ENCODE results near the gene GRIN1. TPM values are rescaled to one million over a fixed set of nuclear protein-coding genes. Genes with fewer than 3 reads are reported as not detected.
A peak's percentile ranks its signal among the peaks of the same experiment; 100 is the strongest.

Gene GRIN1
- total RNA-seq, 1 donor from 2014 or later, result not detected

DNA sequence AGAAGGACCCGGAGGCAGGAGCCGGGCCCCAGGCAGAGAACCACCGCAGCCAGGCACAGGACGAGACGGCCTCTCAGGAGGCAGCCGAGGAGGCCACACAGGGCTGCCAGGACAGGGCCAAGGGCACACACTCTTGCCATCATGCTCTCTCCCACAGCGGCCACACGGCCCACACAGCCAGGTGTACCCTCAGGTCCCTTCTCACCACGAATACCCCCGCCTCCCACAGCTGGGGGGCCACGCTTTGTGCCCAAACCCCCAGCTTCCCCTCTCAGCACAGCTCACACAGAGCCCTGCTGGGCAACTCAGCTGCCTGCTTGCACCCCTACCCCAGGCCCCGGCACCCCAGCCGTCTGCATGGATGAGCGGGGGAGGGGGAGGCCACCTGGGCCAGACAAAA is 54.8 kb downstream of the GRIN1 start:
- Mint-ChIP-seq H3K27ac (no peak overlapping the region), H3K36me3 (ENCODE audit: low read depth) (peaks cover 16% of the 10 kb centered on the region), H3K9me3 (no peaks in the 10 kb centered on the region), H3K4me1 (peaks cover 6% of the 10 kb centered on the region), H3K4me3 (no peak overlapping the region), H3K27me3 (no peaks in the 10 kb centered on the region)
- intact Hi-C loops (cut with micrococcal nuclease), result no loop called here
- no peak for DNase-seq

DNA sequence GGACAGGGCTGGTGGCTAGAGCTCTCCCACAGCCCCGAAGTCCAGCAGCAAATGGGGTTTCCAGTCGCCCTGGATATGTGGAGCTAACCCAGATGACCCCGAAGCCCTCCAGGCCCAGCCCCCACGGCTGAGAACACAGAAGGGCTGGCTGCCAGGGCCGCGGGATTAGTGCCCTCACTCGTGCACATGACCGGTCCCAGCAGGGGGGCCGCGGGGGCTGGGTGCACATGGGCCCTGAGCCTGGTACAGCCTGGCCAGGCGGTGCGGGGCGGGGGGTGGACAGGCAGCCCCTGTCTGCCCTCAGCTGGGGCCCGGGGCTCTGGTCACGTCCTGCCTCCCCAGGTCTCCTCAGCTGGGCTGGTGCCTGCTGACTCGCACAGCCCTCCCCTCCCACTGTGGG is 55.4 kb downstream of the GRIN1 start:
- Mint-ChIP-seq H3K9me3 (no peaks in the 10 kb centered on the region), H3K27ac (no peak overlapping the region), H3K4me3 (no peak overlapping the region), H3K36me3 (ENCODE audit: low read depth) (peaks cover 11% of the 10 kb centered on the region), H3K27me3 (no peaks in the 10 kb centered on the region), H3K4me1 (peaks cover 3% of the 10 kb centered on the region)
- no peak for DNase-seq
- intact Hi-C loops (cut with micrococcal nuclease), result no loop called here

DNA sequence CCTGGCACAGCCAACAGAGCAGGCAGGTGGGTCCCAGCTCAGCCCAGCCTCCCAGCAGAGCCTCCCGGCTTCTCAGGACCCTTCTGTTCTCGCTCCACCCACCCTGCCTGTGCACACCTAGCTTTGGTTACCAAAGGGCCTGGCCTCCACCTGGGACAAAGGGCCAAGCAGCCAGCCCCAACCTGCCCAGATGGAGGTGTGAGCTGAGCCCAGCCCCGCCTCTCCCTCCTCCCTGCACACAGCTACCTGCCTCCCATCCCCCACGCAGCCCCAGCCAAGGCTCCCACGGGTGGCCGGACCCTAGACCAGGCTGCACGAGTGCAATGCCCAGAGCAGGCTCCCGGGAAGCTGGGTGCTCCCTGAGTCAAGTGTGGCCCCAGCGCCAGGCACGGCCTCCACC is 56.0 kb downstream of the GRIN1 start:
- H3K27ac Mint-ChIP-seq, result no peak overlapping the region
- no peaks in the 10 kb centered on the region for H3K4me1 Mint-ChIP-seq
- H3K4me3 Mint-ChIP-seq, result no peak overlapping the region
- H3K36me3 Mint-ChIP-seq (ENCODE audit: low read depth), result peaks cover 8% of the 10 kb centered on the region
- no peak for DNase-seq
- no peaks in the 10 kb centered on the region for H3K9me3 Mint-ChIP-seq
- H3K27me3 Mint-ChIP-seq, result peaks cover 2% of the 10 kb centered on the region
- intact Hi-C loops (cut with micrococcal nuclease), result no loop called here

DNA sequence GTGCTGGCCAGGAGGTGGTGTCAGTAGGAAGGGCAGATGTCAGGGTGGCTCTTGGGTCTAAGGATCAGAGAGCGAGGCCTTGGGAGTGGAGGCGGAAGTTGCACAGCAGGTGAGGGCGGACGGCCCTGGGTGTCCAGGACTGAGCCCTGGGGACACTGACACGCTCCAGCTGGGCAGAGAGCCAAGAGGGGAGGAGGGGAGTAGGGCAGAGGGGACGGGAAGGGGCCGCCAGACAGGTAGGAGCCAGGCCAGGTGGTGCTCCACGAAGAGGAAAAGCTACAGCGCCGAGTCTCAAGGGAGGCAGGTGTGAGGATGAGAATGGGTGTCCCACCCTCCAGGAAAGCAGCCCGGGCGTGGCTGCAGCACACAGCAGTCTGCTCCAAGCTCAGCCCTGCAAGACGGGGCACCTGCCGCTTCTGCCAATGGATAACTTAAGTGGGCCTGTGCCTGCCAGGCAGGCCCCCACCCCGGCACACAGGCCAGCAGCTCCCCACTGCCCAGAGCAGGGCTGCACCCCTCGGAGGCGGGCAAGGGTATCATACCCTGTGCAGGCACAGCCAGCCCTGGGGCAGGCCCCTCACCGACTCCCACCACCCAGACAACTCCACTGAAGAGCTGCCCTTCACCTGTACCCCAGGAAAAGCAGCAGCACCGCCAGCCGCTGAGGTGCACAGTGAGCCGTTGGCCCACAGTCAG is 56.7 kb downstream of the GRIN1 start:
- H3K4me1 Mint-ChIP-seq, result no peaks in the 10 kb centered on the region
- no peaks in the 10 kb centered on the region for H3K9me3 Mint-ChIP-seq
- H3K4me3 Mint-ChIP-seq, result no peak overlapping the region
- H3K36me3 Mint-ChIP-seq (ENCODE audit: low read depth), result peaks cover 6% of the 10 kb centered on the region
- peaks cover 2% of the 10 kb centered on the region for H3K27me3 Mint-ChIP-seq
- no peak overlapping the region for H3K27ac Mint-ChIP-seq
- intact Hi-C loops (cut with micrococcal nuclease), result no loop called here
- DNase-seq, result no peak

DNA sequence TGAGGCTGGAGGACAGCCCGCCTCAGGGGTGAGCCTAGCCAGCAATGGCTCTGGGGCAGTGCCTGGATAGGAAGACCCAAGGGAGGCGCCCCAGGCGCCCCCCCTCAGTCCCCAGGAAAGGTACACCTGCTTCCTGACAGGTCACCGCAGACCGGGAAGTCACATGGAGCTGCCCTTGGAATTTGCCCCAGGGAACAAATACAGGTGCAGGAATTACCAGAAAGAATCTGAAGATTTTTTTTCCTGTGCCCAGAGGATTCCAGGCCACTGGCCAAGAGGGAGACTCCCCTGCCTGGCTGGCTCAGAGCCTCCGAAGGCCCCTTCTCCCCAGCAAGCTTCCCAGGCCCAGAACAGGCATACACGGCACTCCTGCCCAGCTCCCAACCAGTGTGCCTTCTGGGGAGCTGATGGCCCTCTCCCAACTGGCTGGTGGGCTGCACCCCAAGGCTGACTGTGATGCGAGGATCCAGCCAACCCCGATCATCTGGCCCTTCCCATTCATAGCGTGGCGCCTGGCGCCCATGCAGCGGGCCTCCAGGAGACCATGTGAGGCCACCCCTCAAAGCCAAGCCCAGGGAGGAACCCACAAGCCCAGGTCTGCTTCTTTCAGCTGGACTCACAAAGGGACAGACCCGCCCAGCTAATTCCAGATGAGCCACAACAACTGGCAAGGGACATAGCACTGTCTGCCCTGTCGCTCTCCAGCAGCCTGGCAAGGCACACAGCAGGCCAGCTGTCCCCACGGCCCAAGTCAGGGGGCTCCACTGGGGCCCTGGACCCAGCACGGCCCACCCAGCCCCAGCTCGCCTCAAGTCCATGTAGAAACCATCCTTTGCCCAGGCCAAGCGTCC is 59.3 kb downstream of the GRIN1 start:
- H3K4me3 Mint-ChIP-seq, result peak overlapping the region; percentile 32
- peaks cover 3% of the 10 kb centered on the region for H3K36me3 Mint-ChIP-seq (ENCODE audit: low read depth)
- DNase-seq, result no peak
- peaks cover 2% of the 10 kb centered on the region for H3K27me3 Mint-ChIP-seq
- no peaks in the 10 kb centered on the region for H3K9me3 Mint-ChIP-seq
- peaks cover 8% of the 10 kb centered on the region for H3K4me1 Mint-ChIP-seq
- no peak overlapping the region for H3K27ac Mint-ChIP-seq
- intact Hi-C loops (cut with micrococcal nuclease), result no loop called here

DNA sequence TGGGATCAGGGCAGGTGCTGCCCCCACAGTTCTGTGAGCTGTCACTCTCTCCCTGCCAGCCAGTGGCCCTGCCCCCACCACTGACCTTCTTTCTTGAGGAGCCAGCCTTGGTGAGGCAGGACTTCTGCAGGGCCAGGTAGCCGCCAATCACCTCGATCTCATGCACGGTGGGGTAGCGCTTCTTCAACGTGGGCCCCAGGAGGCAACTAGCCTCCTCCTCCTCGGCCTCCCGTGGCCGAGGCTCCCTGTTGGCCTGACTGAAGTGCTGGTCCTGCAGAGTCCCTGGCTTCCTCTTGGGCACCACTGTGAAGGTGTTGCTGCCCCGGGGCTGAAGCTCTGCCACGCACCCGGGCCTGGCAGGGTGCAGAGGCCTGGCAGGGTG is 59.9 kb downstream of the GRIN1 start:
- peak overlapping the region; percentile 32 for H3K4me3 Mint-ChIP-seq
- H3K36me3 Mint-ChIP-seq (ENCODE audit: low read depth), result peaks cover 3% of the 10 kb centered on the region
- no peak for DNase-seq
- H3K27ac Mint-ChIP-seq, result no peak overlapping the region
- intact Hi-C loops (cut with micrococcal nuclease), result no loop called here
- H3K9me3 Mint-ChIP-seq, result no peaks in the 10 kb centered on the region
- H3K27me3 Mint-ChIP-seq, result peaks cover 2% of the 10 kb centered on the region
- peaks cover 9% of the 10 kb centered on the region for H3K4me1 Mint-ChIP-seq

DNA sequence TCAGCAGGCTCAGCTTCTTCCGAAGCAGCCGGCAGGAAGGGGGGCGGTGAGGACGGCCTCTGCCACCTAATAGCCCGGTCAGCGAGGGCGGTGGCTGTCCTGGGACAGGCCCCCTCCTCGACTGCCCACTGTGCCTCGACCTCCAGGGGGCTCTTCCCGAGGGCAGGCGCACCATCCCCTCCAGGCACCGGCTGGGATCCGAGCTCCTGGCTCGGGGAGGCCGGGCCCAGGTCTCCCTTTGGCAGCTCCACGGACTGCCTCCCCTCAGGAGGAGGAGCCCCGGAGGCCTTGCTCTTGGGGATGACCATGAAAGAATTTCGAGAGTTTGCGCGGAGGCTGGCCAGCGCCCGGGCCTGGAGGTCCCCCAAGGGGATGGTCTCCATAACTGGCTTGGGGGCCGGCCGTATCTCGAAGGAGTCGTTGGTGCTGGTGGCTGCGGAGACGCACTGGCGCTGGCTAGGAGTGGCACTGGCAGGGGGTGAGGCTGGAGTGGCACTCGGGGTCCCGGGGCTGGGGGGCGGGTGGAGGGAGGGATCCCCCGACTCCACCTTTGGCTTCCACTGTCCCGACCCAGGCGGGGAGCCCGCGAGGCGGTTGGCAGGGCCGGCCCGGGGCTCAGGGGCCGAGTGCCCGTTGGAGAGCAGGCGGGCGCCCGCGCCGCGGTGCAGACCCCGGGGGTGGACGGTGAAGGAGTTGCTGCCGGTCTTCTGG is 60.6 kb downstream of the GRIN1 start:
- H3K4me1 Mint-ChIP-seq, result peaks cover 14% of the 10 kb centered on the region
- H3K4me3 Mint-ChIP-seq, result peak overlapping the region; percentile 81
- peaks cover 4% of the 10 kb centered on the region for H3K36me3 Mint-ChIP-seq (ENCODE audit: low read depth)
- no peaks in the 10 kb centered on the region for H3K9me3 Mint-ChIP-seq
- peaks cover 2% of the 10 kb centered on the region for H3K27me3 Mint-ChIP-seq
- intact Hi-C loops (cut with micrococcal nuclease), result loop anchor here (1.0 to 5.0 kb wide), 4 partner anchors 11 to 71 kb away; partner anchors contain the start of genes ANAPC2, SSNA1 and TUBB4B
- no peak for DNase-seq
- H3K27ac Mint-ChIP-seq, result no peak overlapping the region

DNA sequence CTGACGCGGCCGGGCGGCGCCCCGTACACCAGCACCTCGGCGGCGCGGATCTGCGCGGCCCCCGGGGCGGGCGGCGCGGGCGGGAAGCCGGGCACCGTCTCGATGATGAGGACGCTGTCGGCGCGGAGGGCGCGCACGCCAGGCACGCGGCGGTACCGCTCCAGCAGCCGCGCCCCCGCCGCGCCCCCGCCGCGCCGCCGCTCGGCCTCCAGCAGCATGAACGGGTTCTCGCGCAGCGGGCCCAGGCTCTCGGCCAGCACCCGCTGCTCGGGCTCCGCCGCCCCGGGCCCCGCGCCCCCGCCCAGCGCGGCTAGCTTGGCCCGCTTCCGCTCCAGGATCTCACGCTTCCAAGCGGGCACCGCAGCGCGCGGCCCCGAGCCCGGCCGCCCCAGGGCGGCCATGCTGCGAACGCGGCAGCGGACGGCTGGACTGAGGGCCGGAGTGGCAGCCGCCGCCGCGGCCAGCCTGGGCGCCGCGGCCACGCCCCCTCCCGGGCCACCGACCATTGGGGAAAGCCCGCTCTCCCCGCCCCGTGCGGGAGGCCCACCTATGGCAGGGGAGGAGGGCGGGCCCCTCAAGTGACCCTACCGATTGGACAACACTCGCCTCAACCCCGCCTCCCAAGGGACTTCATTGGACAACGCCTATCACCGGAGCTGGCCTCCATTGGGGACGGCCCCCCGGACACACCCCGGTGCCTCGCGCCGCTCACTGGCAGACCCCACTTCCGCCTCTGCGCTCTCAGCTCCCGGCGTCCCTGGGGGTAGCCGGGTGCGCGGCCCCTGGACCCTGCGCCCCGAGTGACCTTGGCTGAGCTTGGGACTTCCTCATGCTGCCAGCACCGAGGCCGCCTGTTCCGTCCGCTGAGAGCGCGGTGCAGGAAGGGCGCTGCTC is 61.6 kb downstream of the GRIN1 start, which contains the start of gene TPRN:
Gene TPRN (minus strand): TSS at position 431 of the 894 bp plus-strand sequence. CDS start 30 bp downstream, at position 401.
- DNase-seq, result peak; percentile 100
- peaks cover 2% of the 10 kb centered on the region for H3K27me3 Mint-ChIP-seq
- peaks cover 4% of the 10 kb centered on the region for H3K36me3 Mint-ChIP-seq (ENCODE audit: low read depth)
- H3K4me1 Mint-ChIP-seq, result peaks cover 14% of the 10 kb centered on the region
- no peaks in the 10 kb centered on the region for H3K9me3 Mint-ChIP-seq
- H3K27ac Mint-ChIP-seq, result peak within 1 kb of the TSS; percentile 65
- peak within 1 kb of the TSS; percentile 87 for H3K4me3 Mint-ChIP-seq
- intact Hi-C loops (cut with micrococcal nuclease), result loop anchor here (1.0 to 5.0 kb wide), 4 partner anchors 12 to 72 kb away; partner anchors contain the start of genes ANAPC2, SSNA1 and TUBB4B

DNA sequence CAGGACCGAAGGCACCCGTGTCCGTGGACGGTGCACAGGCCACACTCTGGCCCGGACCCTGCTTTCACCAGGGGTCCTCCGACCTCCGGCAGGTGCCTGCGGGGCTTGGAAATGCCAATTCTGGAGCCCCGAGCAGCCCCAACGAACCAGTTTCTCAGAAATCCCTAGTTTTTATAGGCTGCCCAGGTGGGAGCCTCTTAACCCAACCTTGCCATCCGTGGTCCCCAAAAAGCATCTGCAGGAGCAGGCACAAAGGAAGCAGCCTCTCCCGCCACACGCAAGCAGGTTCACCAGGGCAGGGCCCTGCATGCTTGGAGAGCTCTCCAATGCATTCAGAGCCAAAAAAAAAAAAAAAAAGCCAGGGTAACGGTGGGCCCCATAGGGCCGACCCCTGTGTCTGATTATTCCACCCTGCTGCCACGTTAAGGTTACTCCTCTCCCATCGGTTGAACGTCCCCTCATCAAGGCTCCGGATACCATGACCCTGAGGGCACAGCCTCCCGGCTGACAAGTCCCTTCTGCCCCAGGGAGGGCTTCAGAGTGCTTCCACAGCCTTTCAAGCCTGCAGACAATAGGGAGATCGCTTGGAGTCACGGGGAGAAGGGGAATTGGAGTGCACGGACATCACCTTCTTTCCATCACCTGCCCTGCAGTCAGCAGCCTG is 62.4 kb downstream of the GRIN1 start:
- Mint-ChIP-seq H3K27ac (peak overlapping the region; percentile 65), H3K27me3 (peaks cover 2% of the 10 kb centered on the region), H3K9me3 (no peaks in the 10 kb centered on the region), H3K4me1 (peaks cover 17% of the 10 kb centered on the region), H3K4me3 (peak overlapping the region; percentile 87), H3K36me3 (ENCODE audit: low read depth) (peaks cover 9% of the 10 kb centered on the region)
- no peak for DNase-seq
- intact Hi-C loops (cut with micrococcal nuclease), result loop anchor here (2.0 to 5.0 kb wide), 2 partner anchors 41 to 73 kb away; partner anchors contain the start of gene TUBB4B

DNA sequence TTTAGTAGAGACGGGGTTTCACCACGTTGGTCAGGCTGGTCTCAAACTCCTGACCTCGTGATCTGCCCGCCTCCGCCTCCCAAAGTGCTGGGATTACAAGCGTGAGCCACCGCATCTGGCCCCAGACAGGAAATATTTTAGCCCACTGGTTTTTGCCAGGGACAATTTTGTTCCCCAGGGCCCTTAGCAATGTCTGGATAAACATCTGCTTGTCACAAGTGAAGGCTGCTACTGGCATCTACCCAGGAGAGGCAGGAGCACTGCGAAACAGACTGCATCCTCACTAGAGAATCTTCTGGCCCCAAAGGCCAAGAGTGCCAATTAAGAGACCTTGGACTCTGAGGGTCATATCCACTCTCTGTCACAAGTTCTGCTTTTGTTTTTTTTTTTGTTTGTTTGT is 64.0 kb downstream of the GRIN1 start:
- Mint-ChIP-seq H3K4me1 (peaks cover 30% of the 10 kb centered on the region), H3K27ac (no peak overlapping the region), H3K27me3 (peaks cover 2% of the 10 kb centered on the region), H3K9me3 (no peaks in the 10 kb centered on the region), H3K36me3 (ENCODE audit: low read depth) (peaks cover 17% of the 10 kb centered on the region), H3K4me3 (no peak overlapping the region)
- intact Hi-C loops (cut with micrococcal nuclease), result loop anchor here (5.0 kb wide), 1 partner anchor 39 kb away; the partner anchor contains the start of gene TUBB4B
- DNase-seq, result no peak

DNA sequence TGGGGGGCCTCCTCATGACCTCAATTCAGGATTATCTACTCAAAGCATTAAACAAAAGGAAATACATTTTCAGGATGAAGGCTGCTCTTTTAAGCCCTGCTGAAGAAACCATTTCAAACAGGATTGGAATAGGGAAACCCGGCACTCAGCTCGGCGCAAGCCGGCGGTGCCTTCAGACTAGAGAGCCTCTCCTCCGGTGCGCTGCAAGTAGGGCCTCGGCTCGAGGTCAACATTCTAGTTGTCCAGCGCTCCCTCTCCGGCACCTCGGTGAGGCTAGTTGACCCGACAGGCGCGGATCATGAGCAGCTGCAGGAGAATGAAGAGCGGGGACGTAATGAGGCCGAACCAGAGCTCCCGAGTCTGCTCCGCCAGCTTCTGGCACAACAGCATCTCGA is 65.8 kb downstream of the GRIN1 start:
- H3K27me3 Mint-ChIP-seq, result no peaks in the 10 kb centered on the region
- peak overlapping the region; percentile 94 for H3K4me3 Mint-ChIP-seq
- H3K36me3 Mint-ChIP-seq (ENCODE audit: low read depth), result peaks cover 24% of the 10 kb centered on the region
- DNase-seq, result no peak
- intact Hi-C loops (cut with micrococcal nuclease), result loop anchor here (1.0 to 5.0 kb wide), 4 partner anchors 16 to 75 kb away; partner anchors contain the start of genes ANAPC2, SSNA1 and TUBB4B
- H3K27ac Mint-ChIP-seq, result peak overlapping the region; percentile 91
- H3K4me1 Mint-ChIP-seq, result peaks cover 30% of the 10 kb centered on the region
- no peaks in the 10 kb centered on the region for H3K9me3 Mint-ChIP-seq

Data from activated CD4-positive, alpha-beta T cell treated with anti-CD3 and anti-CD28 coated beads, Interleukin-2, amount 10 ng/mL, durations not matched to agents 24 days and 14 days (primary cell).